ENCODE data around the gene TBC1D25.

The TBC1D25 gene, protein sequence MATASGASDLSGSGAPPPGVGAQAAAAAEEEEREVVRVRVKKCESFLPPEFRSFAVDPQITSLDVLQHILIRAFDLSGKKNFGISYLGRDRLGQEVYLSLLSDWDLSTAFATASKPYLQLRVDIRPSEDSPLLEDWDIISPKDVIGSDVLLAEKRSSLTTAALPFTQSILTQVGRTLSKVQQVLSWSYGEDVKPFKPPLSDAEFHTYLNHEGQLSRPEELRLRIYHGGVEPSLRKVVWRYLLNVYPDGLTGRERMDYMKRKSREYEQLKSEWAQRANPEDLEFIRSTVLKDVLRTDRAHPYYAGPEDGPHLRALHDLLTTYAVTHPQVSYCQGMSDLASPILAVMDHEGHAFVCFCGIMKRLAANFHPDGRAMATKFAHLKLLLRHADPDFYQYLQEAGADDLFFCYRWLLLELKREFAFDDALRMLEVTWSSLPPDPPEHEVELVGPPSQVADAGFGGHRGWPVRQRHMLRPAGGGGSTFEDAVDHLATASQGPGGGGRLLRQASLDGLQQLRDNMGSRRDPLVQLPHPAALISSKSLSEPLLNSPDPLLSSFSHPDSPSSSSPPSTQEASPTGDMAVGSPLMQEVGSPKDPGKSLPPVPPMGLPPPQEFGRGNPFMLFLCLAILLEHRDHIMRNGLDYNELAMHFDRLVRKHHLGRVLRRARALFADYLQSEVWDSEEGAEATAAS

DNA sequence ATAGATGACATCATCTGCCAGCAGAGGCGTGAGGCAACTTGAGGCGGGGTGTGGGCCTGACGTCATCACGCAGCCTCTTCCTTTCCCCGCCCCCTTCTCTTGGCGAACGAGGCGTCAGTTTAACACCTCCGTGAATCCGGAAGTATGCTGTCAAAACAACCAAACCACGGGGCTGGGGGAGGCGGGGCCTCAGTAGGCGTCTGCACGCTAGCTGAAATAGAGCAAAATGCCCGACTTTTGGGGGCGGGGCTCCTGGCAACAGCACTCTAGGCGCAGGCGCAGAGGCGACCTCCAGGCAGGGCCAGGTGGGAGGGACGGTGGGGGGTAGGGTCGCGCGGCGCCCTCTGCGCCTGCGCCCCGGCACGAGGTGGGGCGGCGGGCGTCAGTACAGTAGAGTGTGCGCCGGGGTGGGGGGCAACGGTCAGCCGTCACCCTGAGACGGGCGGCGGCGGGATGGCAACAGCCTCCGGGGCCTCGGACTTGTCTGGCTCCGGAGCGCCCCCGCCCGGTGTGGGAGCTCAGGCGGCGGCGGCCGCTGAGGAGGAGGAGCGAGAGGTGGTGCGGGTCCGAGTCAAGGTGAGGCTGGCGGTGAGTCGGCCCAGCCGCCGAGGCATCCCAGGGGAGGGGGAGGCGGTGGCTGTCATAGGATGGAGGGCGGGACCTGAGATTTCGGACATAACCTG lies at the start of gene TBC1D25:
TBC1D25 (plus strand) TSS at position 370 of the 683 bp plus-strand sequence; CDS start at position 454, 84 bp downstream.
- peak within 1 kb of the TSS; percentile 66 for H3K27ac ChIP-seq
- peak; percentile 80 for DNase-seq (ENCODE audit: low read depth, low spot score)

DNA sequence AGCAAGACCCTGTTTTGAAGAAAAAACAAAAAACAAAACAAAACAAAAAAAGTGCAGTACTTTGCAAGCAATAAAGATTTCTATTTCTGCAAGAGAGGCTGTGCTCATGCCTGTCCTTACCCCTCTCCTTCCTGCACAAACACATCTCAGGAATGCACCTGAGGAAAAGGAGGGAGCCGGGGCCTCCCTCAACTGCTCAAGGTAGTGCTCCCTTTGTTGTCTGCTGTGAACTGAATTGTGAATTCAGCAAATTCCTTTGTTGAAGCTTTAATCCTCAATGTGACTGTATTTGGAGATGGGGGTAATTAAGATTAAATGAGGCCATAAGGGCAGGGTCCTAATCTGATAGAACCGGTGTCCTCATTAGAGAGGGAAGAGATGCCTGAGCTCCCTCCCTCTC lies 49.6 kb upstream of the TBC1D25 start:
- no peak for DNase-seq (ENCODE audit: low read depth, low spot score)
- H3K27ac ChIP-seq: peak overlapping the region; percentile 98

DNA sequence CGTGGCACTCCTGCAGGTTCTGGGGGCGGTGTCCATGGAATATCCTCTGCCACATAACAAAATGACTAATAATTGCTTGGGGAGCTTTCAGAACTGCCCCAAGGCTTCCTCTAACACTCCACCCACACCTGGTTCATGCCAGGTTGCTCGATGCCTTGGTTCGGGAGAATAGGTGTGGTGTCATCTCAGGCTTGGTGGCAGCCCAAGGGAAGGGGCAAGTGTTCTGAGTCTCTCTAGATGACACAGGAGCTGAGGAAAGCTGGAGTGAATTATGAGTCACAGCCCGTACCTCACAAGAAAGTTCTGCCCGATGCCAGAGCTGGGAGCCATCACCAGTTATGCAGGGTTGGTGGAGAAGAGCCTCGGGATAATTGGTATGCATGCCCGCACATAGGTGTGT lies 48.9 kb upstream of the TBC1D25 start:
- DNase-seq (ENCODE audit: low read depth, low spot score): no peak
- H3K27ac ChIP-seq: peak overlapping the region; percentile 98

DNA sequence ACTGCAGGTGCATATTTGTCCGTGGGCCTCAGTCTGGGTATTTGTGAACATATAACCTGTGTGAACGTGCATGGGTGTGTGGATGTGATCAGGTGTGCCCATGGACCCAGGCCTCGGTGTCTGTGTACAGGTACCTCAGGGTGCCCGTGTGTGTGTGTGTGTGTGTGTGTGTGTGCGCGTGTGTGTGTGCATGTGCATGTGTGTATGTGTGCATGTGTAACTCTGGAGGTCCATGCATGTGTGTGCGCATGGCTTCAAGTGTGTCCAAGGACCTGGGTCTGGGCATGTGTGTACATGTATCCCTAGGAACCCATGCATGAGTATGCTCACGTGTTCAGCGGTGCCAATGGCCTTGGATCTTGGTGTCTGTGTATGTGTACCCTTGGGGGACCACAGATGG lies 47.7 kb upstream of the TBC1D25 start:
- peak overlapping the region; percentile 98 for H3K27ac ChIP-seq

DNA sequence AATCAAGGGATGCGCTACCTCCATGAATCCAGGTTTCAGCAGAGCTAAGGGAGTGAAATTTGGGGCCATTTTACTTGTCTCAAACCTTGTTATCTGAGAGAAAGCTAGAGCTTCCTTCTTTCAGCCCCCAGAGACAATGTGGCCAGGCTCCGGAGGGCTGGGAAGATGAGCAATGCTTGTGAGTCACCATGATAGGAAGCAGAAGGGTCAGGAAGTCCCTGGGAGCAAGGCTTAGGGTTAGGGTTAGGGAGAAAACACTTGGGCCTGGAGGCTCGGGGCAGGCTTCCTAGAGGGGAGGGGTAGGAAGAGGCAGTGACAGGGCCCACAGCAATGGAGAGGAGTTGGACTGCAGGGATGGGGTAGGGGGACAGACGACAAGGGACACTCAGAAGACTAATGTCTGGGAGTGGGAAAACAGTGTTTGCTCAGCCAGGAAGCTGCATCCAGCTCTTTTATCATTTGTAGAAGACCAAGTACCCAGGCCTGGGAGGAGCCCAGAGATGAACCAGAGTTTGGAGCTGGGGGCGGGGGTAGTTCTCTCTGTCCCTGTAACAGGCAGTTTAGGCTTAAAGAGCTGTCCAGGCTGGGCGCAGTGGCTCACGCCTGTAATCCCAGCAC lies 47.1 kb upstream of the TBC1D25 start:
- H3K27ac ChIP-seq: peak overlapping the region; percentile 98
- DNase-seq (ENCODE audit: low read depth, low spot score): no peak

More for the DNA sequence above, 47.7 kb upstream of the TBC1D25 start:
- DNase-seq (ENCODE audit: low read depth, low spot score): no peak

DNA sequence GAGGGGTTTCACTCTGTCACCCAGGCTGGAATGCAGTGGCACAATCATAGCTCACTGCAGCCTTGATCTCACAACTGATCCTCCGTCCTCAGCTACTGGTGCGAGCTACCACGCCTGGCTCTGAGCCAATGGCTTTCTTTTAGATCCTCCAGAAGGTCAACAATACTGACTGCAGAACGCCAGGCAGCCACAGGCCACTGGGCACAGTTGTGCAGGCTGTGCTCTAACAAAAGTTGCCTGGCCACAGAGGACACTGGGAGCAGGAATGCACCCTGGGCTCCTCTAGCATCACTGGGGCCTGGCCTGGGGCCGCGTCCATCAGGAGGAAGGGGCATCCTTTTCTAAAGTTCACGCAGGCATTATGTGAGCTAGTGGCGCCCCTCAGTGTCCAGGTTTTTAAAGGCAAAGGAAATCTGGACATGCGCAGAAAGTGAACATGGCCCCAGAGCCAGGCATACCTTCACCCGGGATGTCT lies 45.6 kb upstream of the TBC1D25 start:
- no peak for DNase-seq (ENCODE audit: low read depth, low spot score)
- H3K27ac ChIP-seq: no peak overlapping the region

DNA sequence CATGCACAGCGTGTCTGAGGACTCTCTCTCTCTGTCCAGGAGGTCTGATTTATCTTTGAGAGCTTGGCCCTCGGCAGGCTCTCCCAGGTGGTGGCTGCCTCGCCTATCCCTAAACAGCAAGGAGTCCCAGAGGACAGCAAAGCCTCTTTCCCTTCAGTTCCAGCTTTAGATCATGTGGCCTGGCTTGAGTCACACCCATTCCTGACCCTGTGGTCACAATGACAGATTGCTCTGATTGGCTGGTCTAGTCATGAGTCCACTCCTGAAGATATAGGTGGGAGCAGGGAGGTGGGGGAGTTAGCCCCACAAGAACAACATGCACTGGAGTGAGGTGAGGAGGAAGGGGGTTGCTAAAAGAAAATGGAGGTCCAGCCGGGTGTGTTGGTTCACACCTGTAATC lies 42.9 kb upstream of the TBC1D25 start:
- DNase-seq (ENCODE audit: low read depth, low spot score): no peak

DNA sequence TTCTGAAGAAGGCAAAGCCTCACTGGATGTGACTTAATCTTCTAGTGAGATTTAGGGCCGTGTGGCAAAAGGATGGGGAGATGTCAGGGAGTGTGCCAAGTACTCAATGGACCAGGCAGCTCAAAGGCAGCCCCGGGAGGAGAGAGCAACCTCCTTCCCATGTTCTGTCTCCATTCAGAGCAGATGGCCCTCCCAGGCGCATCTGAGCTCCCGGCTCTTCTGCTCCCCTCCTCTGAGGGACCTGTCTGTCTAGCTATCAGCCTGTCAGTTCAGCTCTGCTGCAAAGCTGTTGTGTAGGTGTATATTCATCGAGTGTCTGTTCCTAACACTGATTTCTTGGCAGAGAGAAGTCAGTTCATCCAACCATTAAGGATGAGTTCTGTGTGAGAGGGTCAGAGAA lies 41.6 kb upstream of the TBC1D25 start:
- no peak for DNase-seq (ENCODE audit: low read depth, low spot score)
- peak overlapping the region; percentile 63 for H3K27ac ChIP-seq

More for the DNA sequence above, 42.9 kb upstream of the TBC1D25 start:
- no peak overlapping the region for H3K27ac ChIP-seq

DNA sequence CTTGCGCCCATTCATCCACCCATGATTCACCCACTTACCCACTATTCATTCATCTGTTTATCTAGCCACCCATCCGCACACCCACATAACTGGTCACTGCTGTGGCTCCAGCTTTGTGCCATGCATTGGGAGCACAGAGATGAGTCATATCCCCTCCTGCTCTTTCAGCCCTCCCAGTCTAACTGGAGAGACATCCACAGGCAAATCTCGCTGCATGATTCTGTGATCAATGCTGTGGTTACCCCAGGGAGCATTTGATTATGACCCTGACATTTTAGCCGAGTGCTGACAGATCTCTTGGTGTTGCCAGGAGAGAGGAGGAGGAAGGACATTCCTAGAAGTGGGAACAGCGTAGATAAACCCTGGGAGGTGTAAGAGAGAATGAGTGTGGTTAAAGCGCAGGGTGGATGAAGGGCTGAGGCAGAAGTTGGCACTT lies 41.1 kb upstream of the TBC1D25 start:
- DNase-seq (ENCODE audit: low read depth, low spot score): no peak
- peak overlapping the region; percentile 63 for H3K27ac ChIP-seq

DNA sequence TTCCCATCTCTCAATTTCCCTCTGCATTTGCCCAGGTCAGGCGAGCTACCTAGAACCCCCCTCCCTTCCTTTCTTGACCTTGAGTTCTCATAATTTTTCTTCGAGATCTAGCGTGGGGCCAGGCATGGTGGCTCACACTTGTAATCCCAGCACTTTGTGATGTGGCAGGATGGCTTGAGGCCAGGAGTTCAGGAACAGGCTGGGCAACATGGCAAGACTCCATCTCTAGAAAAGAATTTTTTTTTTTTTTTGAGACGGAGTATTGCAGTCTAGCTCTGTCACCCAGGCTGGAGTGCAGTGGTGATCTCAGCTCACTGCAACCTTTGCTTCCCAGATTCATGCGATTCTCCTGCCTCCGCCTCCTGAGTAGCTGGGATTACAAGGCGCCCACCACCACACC lies 35.3 kb upstream of the TBC1D25 start:
- DNase-seq (ENCODE audit: low read depth, low spot score): no peak
- no peak overlapping the region for H3K27ac ChIP-seq

DNA sequence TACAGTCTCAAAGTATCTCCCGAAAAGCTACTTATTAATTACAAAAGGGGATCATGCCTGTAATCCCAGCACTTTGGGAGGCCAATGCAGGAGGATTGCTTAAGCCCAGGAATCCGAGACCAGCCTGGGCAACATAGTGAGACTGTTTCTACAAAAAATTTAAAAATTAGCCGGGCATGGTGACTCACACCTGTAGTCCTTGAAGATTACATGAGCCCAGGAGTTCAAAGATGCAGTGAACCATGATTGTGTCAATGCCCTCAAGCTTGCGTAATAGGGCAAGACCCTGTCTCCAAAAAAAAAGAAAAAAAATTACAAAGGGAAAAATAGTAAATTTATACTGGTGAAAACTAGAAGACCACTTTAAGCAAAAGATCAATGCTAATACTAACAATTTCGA lies 34.0 kb upstream of the TBC1D25 start:
- no peak for DNase-seq (ENCODE audit: low read depth, low spot score)
- H3K27ac ChIP-seq: no peak overlapping the region

DNA sequence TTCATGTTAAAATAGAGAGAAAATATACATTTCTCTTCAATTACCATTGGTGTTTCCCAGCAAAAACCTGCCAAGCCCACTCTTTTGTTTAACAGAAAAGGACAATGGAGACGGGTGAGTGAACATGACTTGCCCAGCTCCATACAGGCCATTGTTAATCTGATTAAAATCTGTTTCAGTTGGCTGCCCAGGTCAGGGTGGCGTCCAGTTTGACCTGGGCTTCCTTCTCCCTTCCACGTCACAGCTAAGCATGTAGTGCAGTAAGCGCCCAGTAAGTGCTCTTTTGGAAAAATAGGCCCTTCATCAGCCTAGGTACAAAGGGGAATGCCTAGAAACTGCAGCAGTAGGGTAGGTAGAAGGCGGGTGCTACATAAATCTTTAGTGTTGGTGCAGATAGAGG lies 32.3 kb upstream of the TBC1D25 start:
- H3K27ac ChIP-seq: no peak overlapping the region
- DNase-seq (ENCODE audit: low read depth, low spot score): no peak

DNA sequence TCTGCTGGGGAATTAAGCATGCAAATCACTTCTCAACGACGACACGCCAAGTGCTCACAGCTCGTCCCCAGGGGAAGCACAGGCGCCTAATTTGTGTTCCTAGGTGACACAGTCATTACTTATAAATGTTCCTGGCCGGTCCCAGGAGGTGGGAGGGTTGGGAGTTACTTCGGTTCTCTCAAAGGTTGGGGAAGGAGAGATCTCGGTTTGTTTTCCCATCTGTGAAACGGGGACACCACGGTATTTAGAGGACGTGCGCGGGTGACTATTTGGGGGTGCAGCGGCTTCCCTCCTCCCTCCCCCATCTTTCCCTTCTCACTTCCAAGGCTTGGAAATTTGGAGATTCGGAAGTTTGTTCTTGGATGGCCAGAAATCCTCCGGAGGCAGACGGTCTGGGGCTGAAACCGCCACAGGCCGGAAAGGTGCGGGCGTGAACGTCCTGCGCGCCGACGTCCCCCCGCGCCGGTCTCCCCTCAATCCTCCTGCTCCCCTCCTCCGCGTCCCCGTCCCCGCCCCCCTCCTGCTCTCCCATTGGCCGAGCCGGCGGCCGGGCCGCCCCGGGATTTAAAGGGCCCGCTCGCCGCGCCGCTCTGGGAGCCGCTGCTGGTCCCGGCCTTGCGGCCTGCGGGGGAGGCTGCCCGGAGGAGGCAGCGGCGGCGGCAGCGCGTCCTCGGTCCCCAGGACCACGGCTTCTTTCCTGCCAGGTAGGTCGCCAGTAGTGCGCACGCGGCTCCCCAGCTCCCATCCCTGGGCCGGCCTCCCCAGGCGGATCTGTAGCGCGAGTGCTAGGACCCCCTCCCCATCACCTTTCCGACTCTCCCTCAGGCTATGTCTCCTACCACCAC lies 30.9 kb upstream of the TBC1D25 start, which contains the start of gene PORCN:
PORCN (plus strand) TSS at position 593 of the 845 bp plus-strand sequence. CDS start 829 bp downstream, outside the sequence.
- DNase-seq (ENCODE audit: low read depth, low spot score): no peak
- H3K27ac ChIP-seq: peak within 1 kb of the TSS; percentile 72

DNA sequence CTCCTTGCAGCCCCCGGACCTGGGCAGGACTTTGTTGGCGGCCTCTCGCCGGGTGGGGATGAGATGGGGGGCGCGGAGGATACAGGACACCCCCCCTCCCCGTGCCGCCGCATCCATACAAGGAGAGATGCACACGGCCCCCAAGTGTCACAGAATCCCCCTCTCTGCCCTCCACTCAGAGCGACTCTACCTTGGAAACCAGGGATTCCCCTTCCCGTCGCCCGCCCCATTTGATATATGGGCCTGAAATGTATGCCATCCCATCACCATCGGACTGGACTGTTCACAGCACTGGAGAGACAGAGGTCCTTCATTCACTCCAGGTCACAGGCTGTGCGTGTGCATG lies 30.3 kb upstream of the TBC1D25 start:
- H3K27ac ChIP-seq: peak overlapping the region; percentile 72
- no peak for DNase-seq (ENCODE audit: low read depth, low spot score)

DNA sequence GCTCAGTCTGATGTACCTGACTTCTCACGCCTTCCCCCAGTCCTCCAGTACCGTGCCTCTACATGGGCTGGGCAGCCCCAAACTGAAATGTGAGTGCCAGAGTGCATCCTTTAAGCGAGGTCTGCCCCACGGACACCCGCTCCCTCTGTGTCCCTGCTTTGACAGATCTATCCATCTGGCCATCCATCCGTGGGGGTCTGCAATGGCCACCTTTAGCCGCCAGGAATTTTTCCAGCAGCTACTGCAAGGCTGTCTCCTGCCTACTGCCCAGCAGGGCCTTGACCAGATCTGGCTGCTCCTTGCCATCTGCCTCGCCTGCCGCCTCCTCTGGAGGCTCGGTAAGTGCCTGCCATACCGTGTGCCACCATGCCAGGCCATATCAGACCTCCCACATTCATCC lies 29.9 kb upstream of the TBC1D25 start:
- peak overlapping the region; percentile 72 for H3K27ac ChIP-seq
- no peak for DNase-seq (ENCODE audit: low read depth, low spot score)

DNA sequence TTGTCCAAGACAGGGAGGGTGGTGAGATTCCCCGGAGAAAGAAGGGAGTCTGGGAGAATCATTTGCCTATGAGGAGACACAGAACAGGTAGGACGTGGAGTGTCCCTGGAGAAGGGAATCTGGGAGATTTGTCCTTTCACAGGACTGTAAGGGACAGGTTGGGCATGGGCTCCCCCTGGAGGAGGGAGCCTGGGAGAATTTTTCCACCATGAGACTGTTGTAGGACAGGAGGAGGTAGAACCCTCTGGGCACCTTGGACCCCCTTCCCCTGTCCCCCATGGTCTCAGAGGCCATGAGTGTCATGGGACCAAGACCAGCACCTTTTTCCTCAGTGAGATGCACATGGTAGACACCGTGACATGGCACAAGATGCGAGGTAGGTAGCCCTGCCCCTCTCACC lies 28.0 kb upstream of the TBC1D25 start:
- H3K27ac ChIP-seq: no peak overlapping the region
- DNase-seq (ENCODE audit: low read depth, low spot score): no peak

DNA sequence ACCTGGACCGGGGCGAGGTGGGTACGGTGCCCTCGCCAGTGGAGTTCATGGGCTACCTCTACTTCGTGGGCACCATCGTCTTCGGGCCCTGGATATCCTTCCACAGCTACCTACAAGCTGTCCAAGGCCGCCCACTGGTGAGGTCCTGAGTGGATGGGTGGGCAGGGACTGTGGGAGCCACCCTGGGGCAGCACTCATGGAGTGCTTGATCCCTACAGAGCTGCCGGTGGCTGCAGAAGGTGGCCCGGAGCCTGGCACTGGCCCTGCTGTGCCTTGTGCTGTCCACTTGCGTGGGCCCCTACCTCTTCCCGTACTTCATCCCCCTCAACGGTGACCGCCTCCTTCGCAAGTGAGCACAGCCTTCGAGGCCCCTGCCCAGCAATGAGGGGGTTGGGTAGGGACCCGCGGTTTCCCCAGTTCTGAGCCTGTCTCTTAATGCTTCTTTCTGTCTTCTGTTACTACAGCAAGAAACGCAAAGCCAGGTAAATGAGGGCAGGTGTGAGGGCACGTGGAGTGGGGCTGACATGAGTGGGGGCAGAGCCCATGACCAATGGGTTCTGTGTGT lies 27.1 kb upstream of the TBC1D25 start:
- DNase-seq (ENCODE audit: low read depth, low spot score): no peak
- H3K27ac ChIP-seq: no peak overlapping the region

DNA sequence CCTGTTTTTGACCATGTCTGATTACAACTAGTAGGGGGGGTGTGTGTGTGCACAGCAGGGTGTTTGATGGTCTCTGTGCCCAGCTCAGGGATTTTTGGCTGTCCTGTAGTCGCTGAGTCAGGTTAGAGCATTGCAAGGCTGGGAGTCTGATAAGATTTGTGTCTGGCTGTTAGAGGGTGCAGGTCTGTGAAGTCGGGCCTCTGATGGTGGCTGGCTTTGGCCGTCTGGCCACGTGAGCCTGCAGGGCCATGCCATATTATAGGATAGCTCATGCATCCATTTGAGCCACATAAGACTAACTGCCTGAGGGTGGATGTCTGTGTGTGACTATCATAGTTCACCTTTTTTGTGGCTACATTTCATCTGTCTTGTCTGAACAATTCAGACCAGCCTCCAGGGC lies 25.8 kb upstream of the TBC1D25 start:
- DNase-seq (ENCODE audit: low read depth, low spot score): no peak

DNA sequence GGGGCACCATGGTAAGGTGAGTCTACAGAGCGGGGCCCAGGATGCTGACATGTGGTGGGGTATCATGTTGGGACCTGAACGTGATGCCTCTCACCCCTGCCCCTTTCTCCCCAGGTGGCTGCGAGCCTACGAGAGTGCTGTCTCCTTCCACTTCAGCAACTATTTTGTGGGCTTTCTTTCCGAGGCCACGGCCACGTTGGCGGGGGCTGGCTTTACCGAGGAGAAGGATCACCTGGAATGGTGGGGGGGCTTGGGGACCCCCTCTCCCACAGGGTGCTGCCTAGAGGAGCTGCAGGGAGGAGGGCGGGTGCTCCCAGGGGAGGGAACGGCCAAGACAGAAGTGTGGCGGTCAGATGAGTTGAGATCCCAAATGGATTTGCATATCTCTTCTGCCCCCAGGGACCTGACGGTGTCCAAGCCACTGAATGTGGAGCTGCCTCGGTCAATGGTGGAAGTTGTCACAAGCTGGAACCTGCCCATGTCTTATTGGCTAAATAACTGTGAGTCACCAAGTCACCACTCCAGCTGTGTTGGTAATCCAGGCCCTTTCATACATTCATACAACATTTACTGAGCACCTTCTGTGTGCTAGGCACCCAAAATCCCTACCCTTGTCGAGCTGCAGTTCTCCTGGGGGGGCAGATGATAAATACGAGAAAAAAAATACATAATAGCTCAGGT lies 25.2 kb upstream of the TBC1D25 start:
- H3K27ac ChIP-seq: peak overlapping the region; percentile 38
- DNase-seq (ENCODE audit: low read depth, low spot score): no peak

More for the DNA sequence above, 25.8 kb upstream of the TBC1D25 start:
- peak overlapping the region; percentile 38 for H3K27ac ChIP-seq

Measured in epithelial cell of prostate (primary cell).